ENCODE measurements around the gene NMUR1.
"Not testable (repeated sequence)": the region's sequence is repeated elsewhere in the genome, so short reads cannot be mapped to it uniquely, and the experiment has no call there.

NMUR1 gene, protein sequence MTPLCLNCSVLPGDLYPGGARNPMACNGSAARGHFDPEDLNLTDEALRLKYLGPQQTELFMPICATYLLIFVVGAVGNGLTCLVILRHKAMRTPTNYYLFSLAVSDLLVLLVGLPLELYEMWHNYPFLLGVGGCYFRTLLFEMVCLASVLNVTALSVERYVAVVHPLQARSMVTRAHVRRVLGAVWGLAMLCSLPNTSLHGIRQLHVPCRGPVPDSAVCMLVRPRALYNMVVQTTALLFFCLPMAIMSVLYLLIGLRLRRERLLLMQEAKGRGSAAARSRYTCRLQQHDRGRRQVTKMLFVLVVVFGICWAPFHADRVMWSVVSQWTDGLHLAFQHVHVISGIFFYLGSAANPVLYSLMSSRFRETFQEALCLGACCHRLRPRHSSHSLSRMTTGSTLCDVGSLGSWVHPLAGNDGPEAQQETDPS

DNA sequence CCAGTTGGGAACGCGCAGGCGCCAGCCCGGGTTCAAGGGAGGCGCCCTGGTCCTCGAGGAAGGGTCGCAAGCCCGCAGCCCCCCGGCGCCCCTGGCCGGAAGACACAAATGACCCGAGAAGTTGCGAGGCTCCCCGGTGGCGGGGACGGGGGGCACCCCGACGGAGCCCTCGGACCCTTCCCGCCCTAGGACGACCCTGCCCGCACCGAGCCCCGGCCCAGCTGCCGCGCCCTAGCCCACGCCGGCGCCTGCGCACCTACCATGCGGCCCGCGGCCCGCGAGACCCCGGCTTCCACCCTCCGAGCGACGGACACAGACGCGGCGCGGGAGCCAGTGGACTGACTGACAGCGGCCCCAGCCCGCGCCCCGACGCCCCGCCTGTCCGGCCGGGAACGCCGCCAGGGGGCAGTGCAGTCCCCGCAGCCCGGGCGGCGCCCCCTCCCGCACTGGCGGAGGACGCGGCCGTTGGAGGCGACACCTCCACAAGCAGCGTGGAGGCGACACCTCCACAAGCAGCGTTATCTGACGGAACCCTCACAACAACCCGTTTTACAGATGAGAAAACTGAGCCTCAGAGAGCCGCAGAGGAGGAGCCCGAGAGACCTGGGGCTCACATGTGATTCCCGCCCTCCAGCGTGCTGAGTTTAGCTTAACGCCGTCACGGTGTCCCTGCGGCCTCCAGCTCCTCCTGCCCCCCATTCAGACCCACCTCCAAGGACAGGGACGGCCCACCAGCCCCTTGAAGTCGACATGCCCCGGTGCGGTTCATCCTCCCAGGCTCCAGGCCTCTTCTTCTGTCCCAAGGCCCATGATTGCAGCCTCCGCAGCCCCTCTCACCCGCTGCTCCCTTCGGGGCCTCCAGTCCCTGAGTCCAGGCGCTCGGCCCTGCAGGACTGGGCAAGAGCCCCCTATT, at the start of gene NMUR1:
NMUR1 (minus strand) TSS at position 347 of the 913 bp plus-strand sequence; CDS start at position 263, 84 bp downstream.
- Histone ChIP-seq H3K4me3 (ENCODE audit: low read depth in 1 of 2, low read length in 2 of 2) (peak within 1 kb of the TSS; percentile 18 to 55), H3K9me3 (ENCODE audit: low read length) (no peaks in the 10 kb centered on the region), H3K27me3 (ENCODE audit: control insufficient read depth in 1 of 2, insufficient read depth in 2 of 2, low read length in 2 of 2) (peaks cover 0 to 14% of the 10 kb centered on the region in 2 donors), H3K27ac (ENCODE audit: low read depth, low read length) (no peak within 1 kb of the TSS), H3K36me3 (ENCODE audit: insufficient read depth, low read length) (no peaks in the 10 kb centered on the region), H3K4me1 (ENCODE audit: insufficient read depth, low read length) (no peaks in the 10 kb centered on the region), H3K9ac (ENCODE audit: low read length) (no peak within 1 kb of the TSS)

DNA sequence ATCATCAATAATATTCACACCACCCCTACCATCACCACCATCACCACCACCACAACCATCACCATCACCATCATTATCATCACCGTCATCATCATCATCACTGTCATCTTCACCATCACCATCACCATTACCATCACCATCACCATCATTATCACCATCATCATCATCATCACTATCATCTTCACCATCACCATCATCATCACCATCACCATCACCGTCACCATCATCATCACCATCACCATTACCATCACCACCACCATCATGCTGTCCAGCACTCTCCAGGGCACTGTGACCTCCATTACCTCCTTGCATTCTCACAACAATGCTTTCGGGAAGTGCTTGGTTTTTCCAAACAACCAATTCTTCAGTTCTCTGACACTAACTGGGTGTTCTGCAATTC, 49.3 kb upstream of the NMUR1 start:
- H3K4me3 ChIP-seq (ENCODE audit: low read depth in 1 of 2, low read length in 2 of 2) = no peak overlapping the region
- no peaks in the 10 kb centered on the region for H3K9me3 ChIP-seq (ENCODE audit: low read length)
- no peak overlapping the region for H3K9ac ChIP-seq (ENCODE audit: low read length)
- H3K4me1 ChIP-seq (ENCODE audit: insufficient read depth, low read length) = no peaks in the 10 kb centered on the region
- H3K27ac ChIP-seq (ENCODE audit: low read depth, low read length) = no peak overlapping the region
- no peaks in the 10 kb centered on the region for H3K36me3 ChIP-seq (ENCODE audit: insufficient read depth, low read length)
- no peaks in the 10 kb centered on the region for H3K27me3 ChIP-seq (ENCODE audit: control insufficient read depth in 1 of 2, insufficient read depth in 2 of 2, low read length in 2 of 2)

DNA sequence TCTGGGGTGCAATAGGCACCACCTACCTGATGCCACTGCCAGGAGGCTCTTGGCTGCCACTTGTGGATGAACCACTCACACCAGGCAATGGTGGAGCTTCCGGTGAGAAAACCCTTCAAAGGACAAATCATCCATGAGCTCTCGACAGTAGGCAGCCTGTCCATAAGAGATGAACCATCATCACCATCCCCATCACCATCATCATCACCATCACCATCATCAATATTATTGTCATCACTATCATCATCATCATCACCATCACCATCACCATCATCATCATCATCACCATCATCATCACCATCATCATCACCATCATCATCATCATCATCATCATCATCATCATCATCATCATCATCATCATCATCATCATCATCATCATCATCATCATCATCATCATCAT, 48.4 kb upstream of the NMUR1 start:
- not testable (repeated sequence) for H3K4me3 ChIP-seq (ENCODE audit: low read depth in 1 of 2, low read length in 2 of 2); H3K27me3 ChIP-seq (ENCODE audit: control insufficient read depth in 1 of 2, insufficient read depth in 2 of 2, low read length in 2 of 2); H3K4me1 ChIP-seq (ENCODE audit: insufficient read depth, low read length); H3K36me3 ChIP-seq (ENCODE audit: insufficient read depth, low read length); H3K9me3 ChIP-seq (ENCODE audit: low read length); H3K9ac ChIP-seq (ENCODE audit: low read length); H3K27ac ChIP-seq (ENCODE audit: low read depth, low read length)

GRCh38 chr2:231576465-231576864, 46.2 kb upstream of the NMUR1 start:
- Histone ChIP-seq H3K27ac (ENCODE audit: low read depth, low read length) (no peak overlapping the region), H3K36me3 (ENCODE audit: insufficient read depth, low read length) (no peaks in the 10 kb centered on the region), H3K9me3 (ENCODE audit: low read length) (no peaks in the 10 kb centered on the region), H3K4me3 (ENCODE audit: low read depth in 1 of 2, low read length in 2 of 2) (no peak overlapping the region), H3K9ac (ENCODE audit: low read length) (no peak overlapping the region), H3K4me1 (ENCODE audit: insufficient read depth, low read length) (no peaks in the 10 kb centered on the region), H3K27me3 (ENCODE audit: control insufficient read depth in 1 of 2, insufficient read depth in 2 of 2, low read length in 2 of 2) (no peaks in the 10 kb centered on the region)

GRCh38 chr2:231575612-231576256, 45.5 kb upstream of the NMUR1 start:
- H3K9me3 ChIP-seq (ENCODE audit: low read length) = no peaks in the 10 kb centered on the region
- H3K27ac ChIP-seq (ENCODE audit: low read depth, low read length) = no peak overlapping the region
- no peaks in the 10 kb centered on the region for H3K36me3 ChIP-seq (ENCODE audit: insufficient read depth, low read length)
- H3K9ac ChIP-seq (ENCODE audit: low read length) = no peak overlapping the region
- H3K4me1 ChIP-seq (ENCODE audit: insufficient read depth, low read length) = no peaks in the 10 kb centered on the region
- H3K27me3 ChIP-seq (ENCODE audit: control insufficient read depth in 1 of 2, insufficient read depth in 2 of 2, low read length in 2 of 2) = no peaks in the 10 kb centered on the region
- no peak overlapping the region for H3K4me3 ChIP-seq (ENCODE audit: low read depth in 1 of 2, low read length in 2 of 2)

DNA sequence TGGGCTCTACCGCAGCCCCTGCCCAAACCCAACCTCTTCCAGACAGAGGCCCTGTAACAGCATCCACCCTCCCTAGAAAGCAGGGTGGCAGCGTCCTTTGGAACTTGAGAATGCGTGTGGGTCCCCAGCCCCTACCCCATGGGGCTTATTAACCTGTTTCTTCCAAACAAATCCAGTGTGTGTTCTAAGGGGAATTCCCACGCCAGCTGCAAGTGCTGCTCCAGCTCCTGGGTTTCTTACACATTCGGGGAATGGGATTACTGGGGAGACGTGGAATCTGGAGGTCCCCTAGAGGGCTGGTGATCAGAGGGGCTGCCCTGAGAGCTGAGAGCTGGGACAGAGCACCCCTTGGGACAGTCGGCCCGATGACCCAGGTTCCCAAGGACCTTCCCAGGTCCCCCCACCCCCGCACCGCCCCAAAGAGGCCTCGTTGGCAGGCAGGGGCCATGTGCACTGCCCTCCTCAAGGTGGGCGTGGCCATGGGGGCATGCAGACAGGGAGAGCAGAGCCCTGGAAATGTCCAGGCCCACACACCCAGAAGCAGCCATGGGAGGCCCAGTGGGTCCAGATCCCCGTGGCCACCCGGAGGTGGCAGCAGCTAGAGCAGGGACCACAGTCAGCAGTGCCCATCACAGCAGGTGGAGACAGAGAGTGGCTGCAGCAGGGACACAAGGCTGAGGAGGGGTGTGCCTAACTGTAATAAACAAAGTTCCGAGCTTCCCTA, 43.6 kb upstream of the NMUR1 start:
- H3K4me1 ChIP-seq (ENCODE audit: insufficient read depth, low read length) = no peaks in the 10 kb centered on the region
- no peaks in the 10 kb centered on the region for H3K9me3 ChIP-seq (ENCODE audit: low read length)
- no peak overlapping the region for H3K27ac ChIP-seq (ENCODE audit: low read depth, low read length)
- H3K9ac ChIP-seq (ENCODE audit: low read length) = no peak overlapping the region
- H3K27me3 ChIP-seq (ENCODE audit: control insufficient read depth in 1 of 2, insufficient read depth in 2 of 2, low read length in 2 of 2) = no peaks in the 10 kb centered on the region
- no peak overlapping the region for H3K4me3 ChIP-seq (ENCODE audit: low read depth in 1 of 2, low read length in 2 of 2)
- H3K36me3 ChIP-seq (ENCODE audit: insufficient read depth, low read length) = no peaks in the 10 kb centered on the region

DNA sequence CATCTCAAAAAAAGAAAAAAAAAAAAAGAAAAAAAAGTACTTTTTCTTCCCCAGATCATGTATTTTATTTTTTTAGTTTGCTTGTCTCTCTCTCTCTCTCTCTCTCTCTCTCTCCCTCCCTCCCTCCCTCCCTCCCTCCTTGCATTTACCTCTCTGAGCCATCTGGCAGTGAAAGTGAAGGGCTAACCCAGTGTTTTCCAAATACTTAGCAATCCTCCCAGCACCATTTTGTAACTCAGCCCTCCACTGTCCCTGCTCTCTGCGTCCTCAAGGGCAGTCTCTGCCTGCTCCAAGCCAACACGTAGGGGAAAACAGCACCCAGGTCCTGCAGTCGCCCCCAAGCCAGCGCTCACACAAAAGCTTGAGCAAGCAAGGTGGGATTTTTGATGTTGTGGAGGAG, 42.9 kb upstream of the NMUR1 start:
- no peak overlapping the region for H3K9ac ChIP-seq (ENCODE audit: low read length)
- H3K27me3 ChIP-seq (ENCODE audit: control insufficient read depth in 1 of 2, insufficient read depth in 2 of 2, low read length in 2 of 2) = no peaks in the 10 kb centered on the region
- no peaks in the 10 kb centered on the region for H3K9me3 ChIP-seq (ENCODE audit: low read length)
- no peaks in the 10 kb centered on the region for H3K36me3 ChIP-seq (ENCODE audit: insufficient read depth, low read length)
- H3K27ac ChIP-seq (ENCODE audit: low read depth, low read length) = no peak overlapping the region
- no peaks in the 10 kb centered on the region for H3K4me1 ChIP-seq (ENCODE audit: insufficient read depth, low read length)
- no peak overlapping the region for H3K4me3 ChIP-seq (ENCODE audit: low read depth in 1 of 2, low read length in 2 of 2)

DNA sequence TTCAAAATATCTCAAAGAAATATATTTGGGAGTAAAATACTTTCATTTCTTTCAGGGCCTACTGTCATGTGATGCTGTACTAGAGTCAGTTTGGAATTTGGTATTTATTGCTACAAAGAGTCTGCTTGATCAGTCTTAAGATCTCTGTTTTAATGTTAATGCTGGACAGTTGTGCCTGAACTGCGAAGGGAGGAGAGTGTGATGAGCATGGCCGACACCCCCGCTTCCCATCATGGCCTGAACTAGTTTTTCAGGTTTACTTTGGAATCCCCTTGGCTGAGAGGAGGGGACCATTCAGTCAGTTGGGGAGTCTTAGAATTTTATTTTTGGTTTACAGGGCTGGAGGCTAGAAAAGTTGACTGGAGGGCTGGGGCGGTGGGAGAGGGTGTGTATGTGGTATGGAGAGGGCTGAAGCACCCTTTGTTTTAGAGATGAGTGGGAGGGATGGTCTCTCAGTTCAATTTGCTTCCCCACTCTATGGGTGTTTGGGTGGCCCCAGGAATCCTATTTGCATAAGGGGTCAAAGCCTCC, 41.5 kb upstream of the NMUR1 start:
- H3K27ac ChIP-seq (ENCODE audit: low read depth, low read length) = no peak overlapping the region
- H3K27me3 ChIP-seq (ENCODE audit: control insufficient read depth in 1 of 2, insufficient read depth in 2 of 2, low read length in 2 of 2) = no peaks in the 10 kb centered on the region
- no peak overlapping the region for H3K9ac ChIP-seq (ENCODE audit: low read length)
- H3K4me3 ChIP-seq (ENCODE audit: low read depth in 1 of 2, low read length in 2 of 2) = no peak overlapping the region
- H3K9me3 ChIP-seq (ENCODE audit: low read length) = no peaks in the 10 kb centered on the region
- no peaks in the 10 kb centered on the region for H3K36me3 ChIP-seq (ENCODE audit: insufficient read depth, low read length)
- H3K4me1 ChIP-seq (ENCODE audit: insufficient read depth, low read length) = no peaks in the 10 kb centered on the region

GRCh38 chr2:231570915-231571314, 40.7 kb upstream of the NMUR1 start:
- H3K9me3 ChIP-seq (ENCODE audit: low read length); H3K27me3 ChIP-seq (ENCODE audit: control insufficient read depth in 1 of 2, insufficient read depth in 2 of 2, low read length in 2 of 2); H3K9ac ChIP-seq (ENCODE audit: low read length); H3K36me3 ChIP-seq (ENCODE audit: insufficient read depth, low read length); H3K4me1 ChIP-seq (ENCODE audit: insufficient read depth, low read length); H3K27ac ChIP-seq (ENCODE audit: low read depth, low read length); H3K4me3 ChIP-seq (ENCODE audit: low read depth in 1 of 2, low read length in 2 of 2): not testable (repeated sequence)

- no peak overlapping the region for H3K4me3 ChIP-seq (ENCODE audit: low read depth in 1 of 2, low read length in 2 of 2)
- no peaks in the 10 kb centered on the region for H3K36me3 ChIP-seq (ENCODE audit: insufficient read depth, low read length)
- H3K27me3 ChIP-seq (ENCODE audit: control insufficient read depth in 1 of 2, insufficient read depth in 2 of 2, low read length in 2 of 2) = no peaks in the 10 kb centered on the region
- no peaks in the 10 kb centered on the region for H3K9me3 ChIP-seq (ENCODE audit: low read length)
- no peak overlapping the region for H3K27ac ChIP-seq (ENCODE audit: low read depth, low read length)
- H3K4me1 ChIP-seq (ENCODE audit: insufficient read depth, low read length) = no peaks in the 10 kb centered on the region
- no peak overlapping the region for H3K9ac ChIP-seq (ENCODE audit: low read length)
Observed at GRCh38 chr2:231568785-231569435, 38.7 kb upstream of the NMUR1 start.

All from muscle layer of colon (tissue), 2 donors.